CD4-positive, alpha-beta T cell treated with Interleukin-2 at 100 ng/mL for 4 hours (primary cell): Measurements from ENCODE around the gene FYN.

Experiments used
- DNase-seq: peaks from one replicate; pipeline ENCODE4 v3.0.0-alpha.2; 2020; ENCODE audit warnings: low spot score

Gene FYN

DNA sequence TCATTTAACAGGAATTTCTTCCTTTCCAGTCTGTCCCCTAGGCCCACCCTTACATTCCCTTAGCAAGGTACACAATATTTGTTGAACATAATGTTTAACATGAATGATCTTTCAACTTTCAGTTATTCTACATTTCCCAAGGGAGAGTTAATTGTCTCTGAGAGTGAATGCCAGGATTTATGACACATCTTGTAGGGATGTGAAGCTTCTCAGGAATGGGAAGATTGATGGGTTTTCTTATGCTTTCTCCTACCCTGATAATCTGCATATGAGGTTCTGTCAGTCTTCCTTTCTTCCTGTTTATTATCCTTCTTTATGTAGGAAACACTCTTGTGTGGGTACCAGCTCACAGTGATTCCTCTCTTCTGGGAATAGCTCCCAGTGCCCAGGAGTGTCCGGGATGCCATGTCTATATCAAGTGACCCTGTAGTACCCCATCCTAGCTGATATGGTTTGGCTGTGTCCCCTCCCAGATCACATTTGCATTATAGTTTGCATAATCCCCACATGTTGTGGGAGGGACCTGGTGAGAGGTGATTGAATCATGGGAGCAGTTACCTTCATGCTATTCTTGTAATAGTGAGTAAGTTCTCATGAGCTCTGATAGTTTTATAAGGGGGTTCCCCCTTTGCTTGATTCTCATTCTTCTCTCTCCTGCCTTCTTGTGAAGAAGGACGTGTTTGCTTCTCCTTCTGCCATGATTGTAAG, 7.1 kb upstream of the FYN start:
- DNase-seq, result no peak

DNA sequence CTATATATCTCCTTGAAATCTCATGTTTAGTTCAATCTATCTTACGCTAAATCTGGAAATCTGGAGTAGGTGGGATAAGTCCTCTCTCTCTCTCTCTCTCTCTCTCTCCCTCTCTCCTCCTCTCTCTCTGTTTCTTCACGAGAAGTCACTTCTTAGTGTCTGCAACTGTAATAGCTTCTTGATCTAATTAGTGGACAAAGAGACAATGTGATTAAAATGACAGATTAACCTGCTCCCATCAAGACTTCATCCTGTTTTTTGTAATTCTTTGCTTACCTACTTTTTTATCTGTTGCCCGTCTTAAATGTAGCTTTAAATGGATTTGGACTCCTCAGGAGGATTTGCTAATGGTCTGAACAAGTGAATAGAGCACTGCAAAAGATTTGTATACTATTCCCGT, 2.5 kb upstream of the FYN start:
- no peak for DNase-seq

DNA sequence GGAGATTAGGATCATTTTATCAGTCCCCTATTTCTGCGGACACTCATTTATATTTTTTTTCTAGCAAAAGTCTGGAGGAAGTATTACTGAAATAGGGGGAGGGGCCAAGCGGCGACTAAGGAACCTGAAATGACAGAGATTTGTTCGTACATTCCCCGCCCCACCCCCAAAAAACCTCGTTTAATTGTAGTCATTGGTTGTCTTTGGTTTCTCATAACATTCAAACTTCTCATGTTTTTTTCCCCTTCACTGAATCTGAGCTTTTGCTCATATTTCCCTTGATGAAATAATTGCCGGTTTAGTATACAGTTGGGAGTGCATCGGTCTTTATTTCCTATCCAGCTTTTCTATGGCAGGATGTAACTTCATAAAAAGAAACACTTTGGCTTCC, 768 bp upstream of the FYN start:
- DNase-seq, result peak; percentile 71

DNA sequence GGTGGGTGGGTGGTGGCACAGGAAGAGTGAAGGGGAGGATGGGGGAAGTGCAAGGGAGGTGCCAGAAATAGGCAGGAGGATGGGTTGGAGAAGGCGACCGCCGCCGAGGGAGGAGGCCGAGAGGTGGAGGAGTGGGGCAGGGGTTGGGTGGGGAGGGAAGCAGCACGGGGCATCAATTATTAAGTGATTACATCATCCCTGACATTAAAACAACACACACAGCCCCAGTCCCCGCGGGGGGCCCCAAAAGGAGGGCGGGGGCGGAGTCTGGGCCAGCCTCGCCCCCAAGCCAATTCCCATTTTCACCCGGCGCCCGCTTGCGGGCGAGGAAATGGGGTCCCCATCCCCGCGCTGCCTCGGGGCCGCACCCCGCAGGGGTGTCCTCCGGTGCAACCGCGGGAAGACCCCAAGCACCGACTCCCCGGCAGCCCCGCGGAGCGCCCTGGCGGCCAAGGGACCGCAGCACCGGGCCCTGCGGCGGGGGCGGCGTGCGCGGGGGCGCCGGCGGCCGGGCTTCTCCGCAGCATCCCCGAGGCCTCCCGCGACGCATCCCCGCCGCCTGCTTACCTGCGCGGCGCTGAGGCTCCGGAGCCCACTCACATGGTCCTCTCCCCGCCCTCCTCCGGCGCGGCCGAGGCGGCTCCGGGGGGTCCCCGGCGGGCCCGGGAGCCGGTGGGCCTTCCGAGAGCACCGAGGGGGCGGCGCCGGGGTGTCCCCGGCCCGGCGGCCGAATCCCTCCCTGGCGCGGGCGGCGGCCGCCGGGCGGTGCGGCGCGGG, 663 bp downstream of the FYN start:
- peak; percentile 67 for DNase-seq

DNA sequence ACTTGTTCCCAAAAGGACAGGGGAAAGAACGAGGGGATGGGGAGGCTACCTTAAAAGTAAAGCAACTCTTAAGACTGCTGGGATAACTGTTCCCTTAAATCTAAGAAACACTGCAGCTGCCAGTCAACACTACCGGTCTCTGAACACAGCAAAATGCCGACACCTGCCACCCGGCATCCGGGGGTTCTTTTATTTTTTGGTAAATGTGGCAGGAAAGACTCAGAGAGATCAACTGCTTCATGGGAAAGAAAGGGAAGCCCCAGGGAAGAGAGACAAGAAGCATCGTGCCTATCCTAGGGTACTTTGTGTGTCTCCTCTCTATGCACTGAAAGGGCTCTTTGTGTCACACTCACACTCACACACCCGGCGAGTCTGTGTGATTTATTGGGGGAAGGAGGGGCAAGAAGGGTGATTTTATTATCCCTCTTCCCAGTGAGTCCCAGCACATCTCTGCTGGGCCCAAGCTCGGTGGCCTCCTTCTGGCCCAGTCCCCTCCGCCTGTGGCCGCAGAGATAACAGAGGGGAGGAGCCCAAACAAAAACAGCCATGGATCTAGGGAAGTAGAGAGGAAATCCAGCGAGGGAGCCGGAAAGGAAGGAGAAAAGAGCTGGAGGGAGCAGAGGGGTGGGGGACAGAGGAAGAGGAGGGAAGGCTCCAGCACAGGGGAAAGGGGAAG, 1.4 kb downstream of the FYN start:
- DNase-seq, result no peak

DNA sequence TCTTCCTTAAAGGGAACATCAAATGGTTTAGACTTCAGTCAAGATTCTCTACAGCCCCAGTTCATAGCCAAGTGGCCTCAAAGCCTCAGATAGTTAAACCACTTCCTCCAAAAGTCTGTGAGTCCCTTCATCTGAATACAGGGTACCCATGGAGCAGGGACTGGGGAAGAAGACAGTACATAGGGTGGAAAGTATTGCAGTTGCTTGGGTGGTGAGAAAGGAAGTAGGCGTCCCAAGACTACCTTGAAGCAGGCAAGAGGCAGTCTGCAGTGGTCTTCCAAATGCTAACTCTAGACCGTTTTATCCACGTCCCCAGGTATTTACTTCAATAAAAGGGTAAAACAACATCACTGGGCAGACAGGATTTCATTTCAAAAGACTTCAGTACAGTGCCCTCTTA, 2.0 kb downstream of the FYN start:
- DNase-seq, result peak; percentile 52

DNA sequence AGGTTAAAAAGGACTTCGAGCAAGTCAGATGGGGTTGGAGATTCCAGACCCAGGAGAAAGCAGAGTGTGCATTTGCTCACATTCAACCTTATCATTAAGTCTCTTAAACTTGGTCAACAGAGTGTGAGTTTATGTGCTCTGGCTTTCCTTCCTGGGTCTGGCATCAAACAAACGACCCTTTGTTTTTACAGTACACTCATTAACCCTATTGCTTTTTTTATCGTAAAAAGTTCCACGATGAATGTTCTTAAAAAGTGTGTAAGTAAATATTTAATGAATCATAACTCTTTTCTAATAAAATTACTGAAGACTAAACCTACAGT, 2.5 kb downstream of the FYN start:
- no peak for DNase-seq

DNA sequence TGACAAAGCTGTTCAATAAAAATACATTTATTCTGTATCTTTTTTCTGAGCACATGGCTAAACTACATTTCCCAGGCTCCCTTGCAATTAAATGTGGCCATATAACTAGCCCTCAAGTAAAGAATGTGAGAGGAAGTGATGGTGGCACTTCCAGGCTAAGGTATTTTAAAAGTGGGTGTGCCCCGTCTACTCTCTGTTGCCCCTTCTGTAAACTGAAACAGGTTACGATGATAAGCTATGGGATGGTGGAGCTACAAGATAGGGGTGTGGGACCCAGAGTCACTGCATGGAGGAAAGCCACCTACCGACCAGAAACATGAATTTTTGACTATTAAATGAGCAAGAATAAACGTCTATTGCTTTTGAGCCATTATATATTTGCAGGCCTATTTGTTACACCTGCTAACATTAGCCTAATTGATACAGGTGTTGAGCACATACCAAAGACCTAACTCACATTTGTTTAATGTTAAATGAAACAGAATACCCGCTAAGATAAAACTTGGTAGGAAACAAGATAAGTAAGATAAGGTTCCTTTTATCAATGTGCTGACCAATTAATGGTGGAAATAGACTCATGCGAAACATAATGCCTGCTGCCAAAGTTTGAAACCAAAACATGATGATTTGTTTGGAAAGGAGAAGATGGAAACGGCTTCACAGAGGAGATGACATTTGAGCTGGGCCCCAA, 3.1 kb downstream of the FYN start:
- DNase-seq, result peak; percentile 47

DNA sequence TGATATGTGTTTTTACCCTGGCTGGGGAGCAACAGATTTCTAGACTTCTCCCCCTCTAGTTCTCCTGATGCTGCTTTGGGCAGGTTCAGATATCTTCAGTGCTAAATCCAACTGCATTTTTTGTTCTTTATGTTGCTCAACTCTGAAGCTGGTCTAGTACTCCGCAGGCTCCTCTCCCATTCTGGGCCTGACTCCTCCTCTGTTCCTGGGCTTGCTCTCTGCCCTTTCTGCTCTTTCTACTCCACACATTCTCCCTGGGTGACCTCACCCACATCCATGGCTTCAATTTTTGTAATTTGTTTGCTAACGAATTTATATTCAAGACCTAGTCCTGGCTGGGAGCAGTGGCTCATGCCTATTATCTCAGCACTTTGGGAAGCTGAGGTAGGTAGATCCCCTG, 6.4 kb downstream of the FYN start:
- no peak for DNase-seq

DNA sequence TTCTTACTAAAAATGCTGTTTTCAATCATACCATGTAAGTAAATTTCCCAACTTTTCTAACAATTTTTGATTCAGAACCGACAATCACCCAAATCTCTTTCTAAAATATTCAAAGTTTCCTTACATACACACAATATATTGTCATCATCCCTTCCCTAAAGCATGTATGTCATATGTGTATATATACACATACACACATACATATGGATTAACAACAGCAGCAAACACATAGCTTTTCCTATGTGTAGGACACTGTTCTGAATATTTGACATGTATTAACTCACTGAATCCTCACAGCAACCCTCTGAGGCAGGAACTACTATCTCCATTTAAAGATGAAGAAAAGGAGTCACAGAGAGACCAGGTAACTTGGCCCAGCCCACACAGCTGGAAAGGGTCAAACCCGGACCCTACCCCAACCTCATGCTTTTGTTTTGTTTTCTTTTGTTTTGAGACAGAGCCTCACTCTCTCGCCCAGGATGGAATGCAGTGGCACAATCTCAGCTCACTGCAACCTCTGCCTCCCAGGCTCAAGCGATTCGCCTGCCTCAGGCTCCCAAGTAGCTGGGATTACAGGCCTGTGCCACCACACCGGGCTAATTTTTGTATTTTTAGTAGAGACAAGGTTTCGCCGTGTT, 7.2 kb downstream of the FYN start:
- no peak for DNase-seq

DNA sequence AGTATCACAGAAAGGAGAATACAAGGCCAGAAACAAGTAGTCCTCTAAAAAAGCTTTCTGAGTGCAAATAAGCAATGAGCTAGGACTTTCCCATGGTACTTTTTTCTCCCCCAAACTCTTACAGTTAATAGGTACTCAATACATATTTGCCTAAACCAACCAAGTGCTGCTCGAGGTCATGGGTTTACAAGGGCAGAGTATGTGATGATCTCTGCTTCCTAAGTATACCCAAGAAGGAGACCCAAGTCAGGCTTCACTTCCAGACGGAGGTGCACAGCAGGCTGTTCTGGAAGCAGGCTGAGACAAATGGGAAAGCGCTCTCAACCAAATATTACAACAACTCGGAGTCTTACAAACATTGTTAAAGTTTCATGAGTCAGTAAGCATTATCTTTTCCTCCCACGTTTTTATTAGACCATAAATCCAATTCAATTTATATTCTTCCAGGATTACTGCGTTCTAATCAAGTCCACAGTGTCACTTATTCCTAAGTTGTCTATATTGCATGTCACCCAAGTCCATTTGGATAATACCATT, 8.1 kb downstream of the FYN start:
- no peak for DNase-seq

DNA sequence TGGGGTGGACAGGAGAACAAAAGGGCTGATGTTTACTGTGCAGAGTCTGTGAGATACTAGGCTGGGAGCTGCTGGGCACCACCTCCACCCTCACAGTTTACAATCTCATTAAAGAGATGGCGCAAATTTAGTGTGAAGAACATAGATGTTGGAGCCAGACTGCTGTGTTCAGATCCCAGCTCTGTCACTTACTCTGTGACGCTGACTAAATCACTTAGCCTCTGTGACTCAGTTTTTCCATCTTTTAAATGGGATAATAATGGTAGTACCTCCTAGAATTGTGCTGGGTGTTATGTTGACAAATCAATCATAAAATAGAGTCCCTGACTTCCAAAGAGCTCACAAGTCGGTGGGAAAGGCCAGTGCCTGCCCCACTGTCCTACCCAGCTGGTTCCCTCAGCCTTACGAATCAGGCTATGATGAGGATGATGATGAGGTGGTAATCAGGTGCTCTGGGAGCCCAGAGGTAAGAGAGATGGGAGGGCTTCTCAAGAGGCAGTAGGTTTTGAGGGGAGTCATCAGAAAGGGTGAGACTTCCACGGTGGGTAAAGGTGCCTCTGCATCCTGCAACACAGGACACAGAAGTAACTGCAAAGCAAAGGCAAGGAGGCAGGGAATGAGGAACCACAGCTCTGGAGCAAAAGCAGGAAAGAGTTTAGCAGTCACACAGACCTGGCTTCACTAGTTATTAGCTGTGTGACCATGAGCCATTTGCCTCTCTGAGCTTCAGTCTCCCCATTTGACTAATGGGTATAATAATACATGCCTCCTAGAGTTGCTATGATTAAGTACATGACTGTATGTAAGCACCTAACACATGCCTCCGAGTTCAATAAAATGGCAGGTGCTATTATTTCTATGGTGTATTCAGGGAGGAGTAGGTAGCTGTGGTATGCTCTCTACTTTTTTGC, 8.9 kb downstream of the FYN start:
- DNase-seq, result no peak

DNA sequence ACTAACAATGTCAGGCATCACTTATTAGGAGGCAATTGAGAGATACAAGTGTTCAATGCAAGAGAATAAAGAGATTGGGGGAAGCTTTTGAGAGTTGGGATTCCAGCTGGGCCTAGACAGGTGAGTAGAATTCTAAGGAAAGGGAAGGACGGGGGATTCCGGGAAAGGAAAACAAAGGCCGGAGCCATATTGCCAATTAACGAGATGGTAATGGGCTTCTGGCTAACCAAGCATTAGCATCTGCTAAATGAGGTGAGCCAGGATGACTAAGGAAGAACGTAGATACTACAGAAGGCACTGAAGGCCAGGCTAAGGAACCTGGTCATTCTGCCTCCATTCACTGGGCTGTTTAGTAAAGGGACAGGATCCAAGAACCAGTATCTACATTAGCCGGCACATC, 10.5 kb downstream of the FYN start:
- no peak for DNase-seq

DNA sequence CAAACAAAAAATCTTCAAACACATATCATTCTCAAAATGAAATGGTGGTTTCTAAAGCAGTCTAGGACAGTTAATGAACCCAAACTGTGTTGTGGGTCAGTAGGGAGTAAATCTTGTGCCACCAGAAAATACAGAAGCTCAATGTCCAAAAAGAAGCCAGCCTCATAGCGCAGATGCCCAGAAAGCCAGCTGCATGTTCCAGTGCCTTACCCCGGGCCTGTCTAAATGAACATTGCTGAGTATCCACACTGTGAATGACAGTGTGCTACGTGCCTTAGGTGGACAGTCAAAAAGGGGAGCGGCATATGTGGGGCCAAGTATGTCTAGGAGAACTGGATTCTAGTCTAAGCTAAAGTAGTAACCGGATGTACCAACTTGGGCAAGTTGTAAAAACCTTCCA, 10.9 kb downstream of the FYN start:
- DNase-seq, result no peak

DNA sequence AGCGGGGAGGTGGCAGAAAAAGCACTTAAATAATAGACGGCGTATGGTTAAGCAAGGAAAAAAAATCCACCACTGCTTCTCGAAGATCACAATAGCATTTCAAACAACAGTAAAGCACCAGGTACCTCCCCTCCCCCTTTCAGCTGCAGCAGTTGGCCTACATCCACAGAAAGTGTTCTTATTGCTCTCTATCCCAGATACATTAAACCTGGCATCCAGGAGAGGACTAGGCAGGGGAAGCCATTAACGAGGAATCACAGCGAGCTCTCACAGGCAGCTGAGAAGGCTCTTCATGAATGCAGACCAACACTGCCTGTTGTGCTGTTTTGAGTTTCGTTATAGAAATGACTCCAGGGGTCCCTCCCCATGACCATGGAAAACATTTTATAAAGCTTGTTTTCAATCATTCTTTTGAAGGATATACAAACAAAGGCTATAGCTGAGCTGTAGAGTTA, 11.8 kb downstream of the FYN start:
- DNase-seq, result no peak

DNA sequence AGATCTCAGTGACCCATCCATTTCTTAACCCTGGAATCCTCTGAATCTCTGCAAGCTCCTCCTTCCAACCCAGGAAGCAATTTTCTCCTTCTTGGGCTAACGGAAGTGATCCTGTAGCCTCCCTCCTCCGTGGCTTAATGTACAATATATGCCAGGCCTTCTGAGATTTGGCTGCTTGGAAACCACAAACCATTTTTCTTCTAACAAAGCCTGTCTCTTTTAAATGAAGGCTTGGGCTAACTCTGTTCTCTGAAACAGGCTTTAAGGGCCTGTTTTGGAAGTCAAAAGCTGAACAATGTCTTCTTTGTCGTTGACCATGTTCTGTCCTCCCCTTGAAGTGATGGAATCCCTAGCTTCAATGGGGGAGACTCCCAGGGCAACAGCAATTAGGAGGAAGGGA, 14.9 kb downstream of the FYN start:
- no peak for DNase-seq

DNA sequence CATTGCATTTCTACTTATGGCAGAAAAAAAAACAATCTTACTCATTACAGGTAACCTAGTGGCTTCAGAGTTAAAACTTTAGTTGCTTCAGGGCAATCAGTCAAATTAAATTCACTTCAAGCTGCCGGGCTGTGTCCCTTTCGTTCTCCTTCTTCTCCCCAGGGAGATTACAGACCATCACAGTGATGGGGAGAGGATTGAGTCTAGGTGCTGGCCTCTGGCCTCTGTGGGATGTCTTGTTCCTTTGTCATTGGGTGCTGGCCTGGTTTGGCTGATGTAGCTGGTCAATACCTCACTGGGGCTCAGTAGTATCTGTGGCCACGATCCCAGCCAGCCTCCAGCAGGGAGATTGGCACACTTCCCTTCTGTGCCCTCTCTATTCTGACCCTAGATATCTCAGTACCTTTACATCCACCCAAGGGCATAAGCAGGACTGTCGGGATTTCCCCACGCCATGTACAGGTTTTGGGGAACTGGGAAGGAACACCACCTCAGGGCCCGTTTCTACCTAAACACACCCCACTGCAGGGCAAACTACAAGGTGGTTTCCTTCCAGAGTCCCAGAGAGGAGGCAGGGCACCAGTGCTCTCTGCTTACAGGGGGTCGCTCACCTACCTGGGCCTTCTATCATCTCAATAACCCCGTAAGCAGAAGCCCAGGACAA, 15.4 kb downstream of the FYN start:
- DNase-seq, result no peak

DNA sequence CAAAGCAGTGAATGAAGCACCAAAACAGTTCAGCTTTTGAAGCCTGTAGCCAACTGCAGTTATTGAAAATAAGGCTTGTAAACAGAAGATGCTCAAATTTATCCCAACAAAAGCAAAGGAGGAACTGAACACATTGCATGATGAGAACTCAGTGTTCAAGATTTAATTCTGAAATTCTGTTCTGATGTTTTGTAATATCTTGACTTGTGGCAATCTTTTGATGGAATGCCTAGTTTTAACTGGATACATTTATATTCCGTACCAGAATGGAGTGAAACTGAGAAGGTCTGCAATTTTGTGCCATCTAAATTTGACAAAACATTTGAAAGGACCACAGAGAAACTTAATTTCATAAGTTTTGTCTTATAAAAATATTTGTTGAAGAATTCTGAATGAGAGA, 17.5 kb downstream of the FYN start:
- DNase-seq, result no peak

DNA sequence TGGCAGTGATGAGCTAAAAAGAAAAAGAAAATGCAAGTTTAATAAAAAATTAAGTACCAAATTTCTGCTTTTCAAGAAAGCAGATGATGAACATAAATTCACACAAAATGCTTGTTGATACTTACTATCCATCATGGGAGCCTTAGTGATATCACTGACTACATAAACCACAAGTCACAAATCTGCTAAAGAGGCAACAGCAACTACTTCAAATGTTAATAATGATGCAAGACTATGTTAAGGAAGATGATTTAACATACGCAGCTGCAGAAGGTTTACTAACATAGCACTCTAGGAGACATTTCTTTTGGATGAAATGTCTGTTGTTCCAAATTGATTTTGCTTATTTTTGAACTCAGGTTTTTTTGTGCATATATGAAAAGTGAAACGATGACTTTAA, 18.6 kb downstream of the FYN start:
- peak; percentile 42 for DNase-seq

DNA sequence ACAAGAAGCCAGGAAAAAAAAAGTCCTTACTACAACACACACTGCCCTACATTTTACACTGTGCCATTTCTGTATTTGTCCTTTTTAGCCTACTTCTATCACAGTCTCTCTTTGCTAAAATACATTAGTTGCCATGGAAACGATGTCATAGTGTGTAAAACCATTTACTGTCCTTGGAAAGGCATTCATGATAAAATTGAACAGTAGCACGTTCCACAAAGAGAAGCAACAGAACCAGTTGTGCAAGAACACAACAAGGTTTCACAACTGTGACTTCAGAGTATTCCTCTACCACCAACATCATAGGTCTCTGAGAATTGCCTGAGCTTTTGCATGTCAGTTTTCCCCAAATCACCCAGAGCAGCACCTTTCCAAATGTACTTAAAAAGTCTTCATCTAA, 20.5 kb downstream of the FYN start:
- peak; percentile 46 for DNase-seq
